Progenitor cell of endocrine pancreas (in vitro differentiated cells): ENCODE measurements around the gene CCR4. TPM values are rescaled to one million over a fixed set of nuclear protein-coding genes. Genes with fewer than 3 reads are reported as not detected.

Source experiments
- DNase-seq: peaks from one replicate; pipeline ENCODE4 v3.0.0; 2021; ENCODE audit warnings: low spot score; ENCODE audit not compliant: unreplicated experiment
- H3K27ac Mint-ChIP-seq: 2 replicates; pipeline ENCODE4 v1.8.0; 2021; ENCODE audit warnings: mild to moderate bottlenecking, moderate library complexity, mixed read lengths
- H3K27me3 Mint-ChIP-seq: 2 replicates; pipeline ENCODE4 v1.8.0; 2021; ENCODE audit warnings: mixed read lengths
- H3K36me3 Mint-ChIP-seq: 2 replicates; pipeline ENCODE4 v1.8.0; 2022; ENCODE audit warnings: mixed read lengths; ENCODE audit not compliant: insufficient read depth
- H3K4me1 Mint-ChIP-seq: 2 replicates; pipeline ENCODE4 v1.8.0; 2021; ENCODE audit warnings: low read depth, mixed read lengths
- H3K4me3 Mint-ChIP-seq: 2 replicates; pipeline ENCODE4 v1.8.0; 2021; ENCODE audit warnings: low read depth, mild to moderate bottlenecking, moderate library complexity, mixed read lengths
- H3K9me3 Mint-ChIP-seq: 2 replicates; pipeline ENCODE4 v1.8.0; 2021; ENCODE audit warnings: low read depth, mixed read lengths
- CTCF ChIP-seq: fragments of 200-600 bp; sonication (generic); IDR thresholded peaks from one replicate; pipeline ENCODE4 v1.5.0; 2021; ENCODE audit warnings: antibody characterized with exemption, mild to moderate bottlenecking; ENCODE audit not compliant: unreplicated experiment
- total RNA-seq: library from RNA; stranded (reverse); gene quantifications from 2 replicates; pipeline ENCODE4 v1.2.1, GENCODE V29; 2021

The CCR4 gene
- total RNA-seq, 1 donor from 2014 or later: not detected

DNA sequence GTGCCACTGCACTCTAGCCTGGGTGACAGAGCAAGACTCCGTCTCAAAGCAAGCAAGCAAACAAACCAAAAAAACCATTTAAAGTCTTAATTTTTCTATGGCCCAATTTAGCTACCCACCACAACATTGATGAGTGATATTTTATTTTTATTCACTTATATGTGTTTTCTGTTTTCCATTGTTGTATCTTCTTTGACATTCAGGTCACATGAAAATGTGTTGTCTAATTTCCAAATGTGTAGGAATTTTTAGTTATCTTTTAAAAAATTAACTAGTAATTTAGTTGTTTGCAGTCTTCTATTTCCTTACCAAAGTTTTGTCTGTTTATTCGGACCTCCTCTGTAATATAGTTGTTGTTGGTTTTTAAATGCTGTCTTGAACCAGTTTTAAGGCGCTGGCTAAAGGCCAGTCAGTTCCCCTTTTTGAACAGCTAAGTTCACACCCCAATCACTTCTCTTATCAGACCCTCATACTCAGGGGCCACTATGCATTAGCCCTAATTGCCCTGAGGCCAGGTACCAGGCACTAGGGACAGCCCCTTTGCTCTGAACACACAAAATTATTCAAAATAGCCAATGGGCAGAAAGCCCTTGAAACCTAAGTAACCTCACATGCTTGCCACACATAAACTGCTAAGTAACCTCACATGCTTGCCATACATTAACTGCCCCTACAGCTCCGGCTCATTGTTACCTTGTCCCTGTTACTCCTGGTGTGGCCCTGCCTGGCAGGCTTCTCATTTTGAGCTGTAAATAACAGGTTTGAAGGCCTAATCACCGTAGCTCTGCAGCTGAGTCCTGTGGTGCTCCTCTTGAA is 4.3 kb upstream of the CCR4 start:
- Mint-ChIP-seq H3K4me3 (no peak overlapping the region), H3K9me3 (no peaks in the 10 kb centered on the region), H3K27ac (no peak overlapping the region), H3K36me3 (no peaks in the 10 kb centered on the region), H3K4me1 (peaks cover 4% of the 10 kb centered on the region), H3K27me3 (peaks cover 10% of the 10 kb centered on the region)
- DNase-seq: no peak
- no peak for TF ChIP-seq CTCF

DNA sequence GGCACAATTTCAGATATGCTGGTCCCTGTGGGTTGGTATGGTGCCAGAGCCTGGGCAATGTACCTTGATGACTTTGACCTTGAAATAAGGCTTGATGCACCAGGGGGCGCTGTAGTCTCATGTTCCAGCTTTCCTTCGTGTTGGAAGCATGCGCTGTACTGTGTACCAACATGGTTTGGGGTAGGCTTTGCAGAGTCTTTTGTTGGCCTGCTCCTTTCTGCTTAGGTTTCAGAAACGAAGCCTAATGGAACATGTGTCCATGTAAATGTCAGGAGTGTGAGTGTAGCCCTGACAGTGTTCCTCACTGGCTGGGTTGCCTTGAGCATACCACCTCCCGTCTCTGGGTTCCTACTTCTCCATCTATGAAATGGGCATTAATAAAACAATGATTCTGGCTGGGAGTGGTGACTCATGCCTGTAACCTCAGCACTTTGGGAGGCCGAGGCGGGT is 3.6 kb upstream of the CCR4 start:
- TF ChIP-seq CTCF: peak; percentile 73
- H3K36me3 Mint-ChIP-seq: no peaks in the 10 kb centered on the region
- DNase-seq: peak; percentile 65
- H3K4me3 Mint-ChIP-seq: no peak overlapping the region
- peaks cover 4% of the 10 kb centered on the region for H3K4me1 Mint-ChIP-seq
- no peaks in the 10 kb centered on the region for H3K9me3 Mint-ChIP-seq
- H3K27ac Mint-ChIP-seq: no peak overlapping the region
- H3K27me3 Mint-ChIP-seq: peaks cover 15% of the 10 kb centered on the region

DNA sequence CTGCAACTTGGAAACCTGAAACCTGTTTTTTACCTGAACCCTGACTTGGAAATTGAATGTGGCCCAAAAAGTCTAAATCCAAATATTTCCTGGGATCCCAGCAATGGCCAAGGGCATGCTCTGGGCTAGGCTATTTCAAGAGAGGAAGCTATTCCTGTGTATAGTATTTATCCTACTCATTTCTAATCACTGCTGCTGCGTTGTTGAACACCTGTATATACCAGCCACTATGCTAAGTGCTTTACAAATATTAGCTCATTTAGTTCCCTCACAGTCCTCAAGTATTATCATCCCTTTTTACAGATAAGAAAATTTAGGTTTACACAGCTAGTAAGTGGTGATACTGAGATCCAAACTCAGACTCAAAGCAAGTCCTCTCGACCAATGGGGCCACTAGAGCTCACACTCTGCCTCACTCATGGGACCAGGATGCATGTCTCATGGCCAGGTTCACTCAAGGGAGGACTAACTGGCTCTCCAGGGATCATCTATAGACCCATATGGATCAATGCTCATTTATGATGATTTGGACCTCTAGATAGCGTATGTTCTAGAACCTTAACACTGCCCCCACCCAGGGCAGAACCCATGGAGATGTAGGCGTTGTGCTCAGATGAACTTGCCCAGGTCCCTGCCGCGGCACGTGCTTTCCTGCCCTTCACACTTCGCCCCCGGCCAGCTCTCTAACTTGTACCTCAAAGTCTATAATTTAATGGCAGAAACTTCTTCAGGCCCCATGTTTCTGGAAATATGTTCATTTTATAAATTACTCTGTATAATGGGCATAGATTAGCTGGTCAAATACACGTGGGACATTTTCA is 2.6 kb upstream of the CCR4 start:
- Mint-ChIP-seq H3K27me3 (peaks cover 25% of the 10 kb centered on the region), H3K27ac (peak overlapping the region; percentile 14), H3K36me3 (no peaks in the 10 kb centered on the region), H3K4me3 (no peak overlapping the region), H3K9me3 (no peaks in the 10 kb centered on the region), H3K4me1 (peaks cover 4% of the 10 kb centered on the region)
- TF ChIP-seq CTCF: no peak
- no peak for DNase-seq

DNA sequence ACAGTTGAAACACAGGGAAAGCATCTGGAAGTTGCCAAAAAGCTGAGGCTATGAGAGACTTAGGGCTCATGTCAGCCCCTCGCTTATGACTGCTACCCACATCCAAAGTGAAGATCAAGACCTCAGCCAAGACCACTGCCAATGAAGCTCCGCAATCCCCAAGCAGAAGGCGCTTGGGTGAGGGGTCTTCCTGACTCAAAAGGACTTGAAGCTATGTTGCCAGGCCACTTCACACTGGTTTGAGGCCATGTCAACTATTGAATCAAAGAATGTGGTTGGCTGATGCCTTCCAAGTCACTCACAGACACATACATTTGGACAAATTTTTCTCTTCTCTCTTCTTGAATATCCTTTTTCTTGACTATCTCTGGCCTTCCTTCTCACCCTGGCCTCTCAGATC is 928 bp upstream of the CCR4 start:
- Mint-ChIP-seq H3K4me1 (peaks cover 4% of the 10 kb centered on the region), H3K27ac (no peak overlapping the region), H3K27me3 (peaks cover 35% of the 10 kb centered on the region), H3K4me3 (no peak overlapping the region), H3K9me3 (no peaks in the 10 kb centered on the region), H3K36me3 (no peaks in the 10 kb centered on the region)
- no peak for TF ChIP-seq CTCF
- DNase-seq: no peak

DNA sequence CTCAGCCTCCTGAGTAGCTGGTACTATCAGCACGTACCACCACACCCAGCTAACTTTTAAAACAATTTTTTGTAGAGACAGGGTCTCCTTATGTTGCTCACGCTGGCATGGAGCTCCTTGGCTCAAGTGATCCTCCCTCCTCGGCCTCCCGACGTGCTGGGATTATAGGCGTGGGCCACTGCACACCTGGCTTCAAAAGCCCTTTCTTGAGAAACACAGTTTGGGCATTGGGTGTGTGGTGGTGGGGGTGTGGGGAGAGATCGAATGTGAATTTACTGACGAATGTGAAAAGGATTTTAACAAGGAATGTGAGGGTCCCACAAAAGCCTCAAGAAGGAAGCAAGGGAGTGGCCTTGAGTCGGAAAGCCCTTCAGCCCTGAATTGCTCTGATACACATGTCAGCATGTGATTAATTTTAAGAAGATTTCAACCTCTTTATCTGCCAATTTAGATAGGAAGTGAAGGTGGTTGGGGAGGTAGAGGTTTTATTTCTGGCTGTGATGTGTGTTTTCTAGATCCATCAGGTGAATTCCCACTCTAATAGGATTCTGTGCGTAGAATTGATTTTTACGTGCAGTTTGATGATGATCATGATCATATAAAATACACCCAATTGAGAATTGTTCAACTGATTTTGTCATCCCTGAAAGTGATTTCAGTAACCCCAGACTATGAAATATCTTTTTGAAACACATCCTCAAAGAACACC is 1.1 kb downstream of the CCR4 start:
- Mint-ChIP-seq H3K4me1 (peaks cover 4% of the 10 kb centered on the region), H3K27ac (no peak overlapping the region), H3K36me3 (no peaks in the 10 kb centered on the region), H3K4me3 (no peak overlapping the region), H3K9me3 (no peaks in the 10 kb centered on the region), H3K27me3 (peaks cover 35% of the 10 kb centered on the region)
- no peak for TF ChIP-seq CTCF
- DNase-seq: no peak
